Large intestine (tissue), 3 donors: ENCODE measurements around the gene GSK3A. TPM values are rescaled to one million over a fixed set of nuclear protein-coding genes. Genes with fewer than 3 reads are reported as not detected.

Source experiments
- DNase-seq, 2 donors: peaks; one replicate each; pipeline versions ENCODE4 v3.0.0 to v3.0.0-alpha.2; 2013
- H3K27ac ChIP-seq: one replicate; pipeline ENCODE4 v1.5.1; 2013; ENCODE audit warnings: low read length
- H3K27me3 ChIP-seq: 2 replicates; pipeline ENCODE4 v1.6.1; 2013; ENCODE audit warnings: low read length; ENCODE audit not compliant: control insufficient read depth, insufficient read depth
- H3K36me3 ChIP-seq: 2 replicates; pipeline ENCODE4 v1.6.1; 2013; ENCODE audit warnings: low read length; ENCODE audit not compliant: control insufficient read depth, insufficient read depth
- H3K4me1 ChIP-seq: one replicate; pipeline ENCODE4 v1.6.1; 2013; ENCODE audit warnings: low read length; ENCODE audit not compliant: control insufficient read depth, insufficient read depth
- H3K4me3 ChIP-seq: one replicate; pipeline ENCODE4 v1.5.1; 2013; ENCODE audit warnings: low read length
- H3K9me3 ChIP-seq: one replicate; pipeline ENCODE4 v1.6.1; 2013; ENCODE audit warnings: mild to moderate bottlenecking, low read depth, low read length, moderate library complexity; ENCODE audit not compliant: control insufficient read depth
- WGBS: methylation state at CpG from one replicate; pipeline ENCODE4 v1.1.5; 2013; ENCODE audit warnings: low lambda C conversion rate; ENCODE audit not compliant: insufficient coverage; 5-methylcytosine and 5-hydroxymethylcytosine counted together
- polyA plus RNA-seq: library from polyadenylated mRNA; unstranded; fragments of 120-200 nt; gene quantifications from one replicate; pipeline ENCODE4 v1.2.1, GENCODE V29; 2013

GSK3A gene
- polyA plus RNA-seq, 1 donor = 70.8 TPM

GRCh38 chr19:42198676-42199439 is 43.5 kb downstream of the GSK3A start:
- peaks cover 65% of the 10 kb centered on the region for H3K36me3 ChIP-seq
- H3K4me1 ChIP-seq = peaks cover 7% of the 10 kb centered on the region
- DNase-seq = no peak
- no CpG with 5 or more reads among the region's 7 CpGs for WGBS
- no peak overlapping the region for H3K27ac ChIP-seq
- H3K27me3 ChIP-seq = no peaks in the 10 kb centered on the region
- no peaks in the 10 kb centered on the region for H3K9me3 ChIP-seq
- H3K4me3 ChIP-seq = no peak overlapping the region

GRCh38 chr19:42197375-42197817 is 45.0 kb downstream of the GSK3A start:
- Histone ChIP-seq H3K4me3 (no peak overlapping the region), H3K4me1 (peaks cover 7% of the 10 kb centered on the region), H3K36me3 (peaks cover 51% of the 10 kb centered on the region), H3K9me3 (no peaks in the 10 kb centered on the region), H3K27ac (peak overlapping the region; percentile 10), H3K27me3 (no peaks in the 10 kb centered on the region)
- peak; percentile 48 to 53 for DNase-seq
- no CpG with 5 or more reads among the region's 5 CpGs for WGBS

- DNase-seq = no peak
- Histone ChIP-seq H3K36me3 (peaks cover 40% of the 10 kb centered on the region), H3K9me3 (no peaks in the 10 kb centered on the region), H3K27ac (no peak overlapping the region), H3K4me3 (no peak overlapping the region), H3K4me1 (peaks cover 16% of the 10 kb centered on the region), H3K27me3 (no peaks in the 10 kb centered on the region)
- WGBS = no CpG with 5 or more reads among the region's 47 CpGs
Measured at GRCh38 chr19:42196011-42197001, 46.1 kb downstream of the GSK3A start.

- WGBS = 73% methylated on average over 2 of the region's 3 CpGs
- H3K4me1 ChIP-seq = peaks cover 19% of the 10 kb centered on the region
- H3K9me3 ChIP-seq = no peaks in the 10 kb centered on the region
- H3K4me3 ChIP-seq = no peak overlapping the region
- no peak for DNase-seq
- H3K27ac ChIP-seq = no peak overlapping the region
- no peaks in the 10 kb centered on the region for H3K27me3 ChIP-seq
- peaks cover 15% of the 10 kb centered on the region for H3K36me3 ChIP-seq
Measured at GRCh38 chr19:42193706-42194105, 48.7 kb downstream of the GSK3A start.

- DNase-seq = no peak
- WGBS = no CpG with 5 or more reads among the region's 1 CpG
- H3K4me1 ChIP-seq = peaks cover 19% of the 10 kb centered on the region
- no peak overlapping the region for H3K4me3 ChIP-seq
- H3K27ac ChIP-seq = no peak overlapping the region
- no peaks in the 10 kb centered on the region for H3K27me3 ChIP-seq
- H3K36me3 ChIP-seq = peaks cover 11% of the 10 kb centered on the region
- no peaks in the 10 kb centered on the region for H3K9me3 ChIP-seq
Measured at GRCh38 chr19:42193294-42193693, 49.1 kb downstream of the GSK3A start.

- H3K4me3 ChIP-seq = no peak overlapping the region
- H3K27ac ChIP-seq = peak overlapping the region; percentile 75
- H3K27me3 ChIP-seq = no peaks in the 10 kb centered on the region
- H3K36me3 ChIP-seq = peaks cover 4% of the 10 kb centered on the region
- peak; percentile 93 to 96 for DNase-seq
- WGBS = no CpG with 5 or more reads among the region's 3 CpGs
- H3K9me3 ChIP-seq = no peaks in the 10 kb centered on the region
- H3K4me1 ChIP-seq = peaks cover 12% of the 10 kb centered on the region
Measured at GRCh38 chr19:42191855-42192254, 50.5 kb downstream of the GSK3A start.

GRCh38 chr19:42191330-42191729 is 51.1 kb downstream of the GSK3A start:
- no peaks in the 10 kb centered on the region for H3K27me3 ChIP-seq
- H3K36me3 ChIP-seq = peaks cover 4% of the 10 kb centered on the region
- H3K4me1 ChIP-seq = peaks cover 12% of the 10 kb centered on the region
- H3K4me3 ChIP-seq = no peak overlapping the region
- peak in 1 of 2 donors; percentile 44 for DNase-seq
- H3K27ac ChIP-seq = peak overlapping the region; percentile 75
- no CpG with 5 or more reads among the region's 1 CpG for WGBS
- no peaks in the 10 kb centered on the region for H3K9me3 ChIP-seq

GRCh38 chr19:42189133-42189532 is 53.3 kb downstream of the GSK3A start:
- Histone ChIP-seq H3K9me3 (no peaks in the 10 kb centered on the region), H3K27me3 (no peaks in the 10 kb centered on the region), H3K27ac (no peak overlapping the region), H3K4me1 (peaks cover 12% of the 10 kb centered on the region), H3K4me3 (no peak overlapping the region), H3K36me3 (no peaks in the 10 kb centered on the region)
- no CpG with 5 or more reads among the region's 3 CpGs for WGBS
- DNase-seq = no peak

- DNase-seq = no peak
- Histone ChIP-seq H3K36me3 (no peaks in the 10 kb centered on the region), H3K4me3 (no peak overlapping the region), H3K9me3 (no peaks in the 10 kb centered on the region), H3K27ac (no peak overlapping the region), H3K4me1 (peaks cover 12% of the 10 kb centered on the region), H3K27me3 (no peaks in the 10 kb centered on the region)
- 100% methylated on average over 1 of the region's 1 CpG for WGBS
Measured at GRCh38 chr19:42188665-42189064, 53.7 kb downstream of the GSK3A start.

- Histone ChIP-seq H3K27me3 (peaks cover 13% of the 10 kb centered on the region), H3K9me3 (no peaks in the 10 kb centered on the region), H3K27ac (no peak overlapping the region), H3K4me1 (no peaks in the 10 kb centered on the region), H3K36me3 (no peaks in the 10 kb centered on the region), H3K4me3 (no peak overlapping the region)
- DNase-seq = no peak
Measured at GRCh38 chr19:42185277-42185676, 57.1 kb downstream of the GSK3A start.
